IPS DF 6.9 (cell line): Measurements from ENCODE around the gene ZNRF1.
A peak's percentile ranks its signal among the peaks of the same experiment; 100 is the strongest.

Experiments
- DNase-seq: peaks from one replicate; pipeline ENCODE4 v3.0.0-alpha.2; 2013; ENCODE audit warnings: low read depth, low spot score
- H3K27ac ChIP-seq: one replicate; pipeline ENCODE4 v1.5.1; 2013; ENCODE audit warnings: low read length, control low read depth
- H3K27me3 ChIP-seq: 2 replicates; pipeline ENCODE4 v1.6.1; 2013; ENCODE audit warnings: mild to moderate bottlenecking, low read length; ENCODE audit not compliant: control insufficient read depth, insufficient read depth
- H3K36me3 ChIP-seq: 2 replicates; pipeline ENCODE4 v1.6.1; 2013; ENCODE audit warnings: low read length; ENCODE audit not compliant: control insufficient read depth, insufficient read depth
- H3K4me1 ChIP-seq: 2 replicates; pipeline ENCODE4 v1.6.1; 2013; ENCODE audit warnings: low read length; ENCODE audit not compliant: control insufficient read depth, insufficient read depth
- H3K4me3 ChIP-seq: 2 replicates; pipeline ENCODE4 v1.5.1; 2013; ENCODE audit warnings: mild to moderate bottlenecking, low read length
- H3K9me3 ChIP-seq: 2 replicates; pipeline ENCODE4 v1.6.1; 2013; ENCODE audit warnings: low read length, inconsistent platforms; ENCODE audit not compliant: control insufficient read depth, insufficient read depth
- WGBS: extraction: QIAGEN DNeasy Blood & Tissue Kit; methylation state at CpG from one replicate; pipeline ENCODE4 v1.1.7; 2013; ENCODE audit warnings: mixed read lengths, missing lambda C conversion rate; ENCODE audit not compliant: insufficient read length, insufficient coverage; 5-methylcytosine and 5-hydroxymethylcytosine counted together

ZNRF1 gene

DNA sequence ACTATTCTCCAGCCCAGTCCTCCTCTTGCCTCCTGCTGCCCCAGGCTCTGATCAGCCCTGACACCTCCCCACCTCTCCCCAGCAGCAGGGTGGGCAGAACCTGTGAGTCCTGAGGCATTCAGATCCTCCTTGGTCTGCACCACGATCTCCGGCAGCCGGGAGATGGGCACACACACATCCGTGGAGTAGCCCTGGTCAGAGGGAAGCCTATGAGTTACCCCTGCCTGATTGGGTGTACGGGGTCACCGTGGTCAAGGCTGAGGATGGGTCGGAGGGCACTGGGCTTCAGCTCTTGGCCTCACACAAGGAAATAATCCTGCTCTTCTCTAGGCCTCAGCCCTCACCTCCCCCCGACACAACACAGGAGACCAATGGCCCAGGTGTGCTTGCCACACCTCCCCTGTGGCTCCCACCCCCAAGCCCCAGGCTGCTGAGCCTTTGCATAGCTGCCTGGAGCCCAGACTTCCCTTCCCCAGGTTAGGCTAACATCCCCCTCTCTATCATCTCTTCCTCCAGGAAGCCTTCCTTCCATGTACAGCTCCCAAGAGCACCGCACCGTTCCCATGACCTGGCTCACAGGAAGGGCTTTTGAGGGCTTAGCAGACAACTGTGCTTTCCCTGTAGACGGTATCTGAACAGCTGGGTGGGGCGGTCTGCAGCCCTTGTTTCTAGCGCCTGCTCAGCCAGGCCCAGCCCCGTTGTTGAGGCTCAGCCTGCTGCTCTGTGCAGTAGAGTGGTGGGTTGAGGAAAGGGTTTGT is 114.1 kb downstream of the ZNRF1 start:
- H3K4me1 ChIP-seq, result peaks cover 12% of the 10 kb centered on the region
- H3K27me3 ChIP-seq, result no peaks in the 10 kb centered on the region
- no CpG with 5 or more reads among the region's 14 CpGs for WGBS
- no peak for DNase-seq
- peaks cover 5% of the 10 kb centered on the region; the same call in 1 of the 2 replicates for H3K36me3 ChIP-seq
- no peak overlapping the region for H3K4me3 ChIP-seq
- H3K9me3 ChIP-seq, result no peaks in the 10 kb centered on the region
- no peak overlapping the region for H3K27ac ChIP-seq

DNA sequence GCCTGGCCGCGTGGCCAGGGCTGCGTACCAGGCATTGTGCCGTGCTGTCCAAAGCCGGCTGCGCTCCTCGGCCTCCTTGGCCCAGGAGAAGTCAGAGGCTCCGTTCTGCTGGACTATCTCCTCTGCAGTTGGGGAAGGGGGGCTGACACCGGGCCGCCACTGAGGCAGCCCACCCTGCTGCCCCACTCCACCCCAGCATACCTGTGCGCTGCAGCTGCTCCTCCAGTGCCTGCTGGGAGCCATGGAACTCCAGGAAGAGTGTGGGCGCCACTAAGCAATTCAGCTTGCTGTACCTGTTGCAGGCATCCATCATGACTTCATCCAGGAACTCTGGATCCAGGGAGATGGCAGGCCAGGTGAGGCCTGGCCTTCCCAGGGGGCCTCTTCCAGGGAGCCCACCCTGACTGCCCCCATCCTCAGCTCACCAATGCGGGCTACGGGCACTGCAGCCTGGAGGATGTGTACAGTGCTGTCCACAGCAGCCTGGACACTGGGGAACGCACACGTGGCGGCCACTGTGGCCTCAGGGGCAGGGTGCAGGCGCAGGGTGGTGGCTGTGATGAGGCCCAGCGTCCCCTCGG is 114.8 kb downstream of the ZNRF1 start:
- Histone ChIP-seq H3K4me1 (peaks cover 15% of the 10 kb centered on the region), H3K36me3 (peaks cover 5% of the 10 kb centered on the region; the same call in 1 of the 2 replicates), H3K4me3 (no peak overlapping the region), H3K27me3 (no peaks in the 10 kb centered on the region), H3K9me3 (no peaks in the 10 kb centered on the region), H3K27ac (no peak overlapping the region)
- DNase-seq, result no peak
- no CpG with 5 or more reads among the region's 20 CpGs for WGBS

DNA sequence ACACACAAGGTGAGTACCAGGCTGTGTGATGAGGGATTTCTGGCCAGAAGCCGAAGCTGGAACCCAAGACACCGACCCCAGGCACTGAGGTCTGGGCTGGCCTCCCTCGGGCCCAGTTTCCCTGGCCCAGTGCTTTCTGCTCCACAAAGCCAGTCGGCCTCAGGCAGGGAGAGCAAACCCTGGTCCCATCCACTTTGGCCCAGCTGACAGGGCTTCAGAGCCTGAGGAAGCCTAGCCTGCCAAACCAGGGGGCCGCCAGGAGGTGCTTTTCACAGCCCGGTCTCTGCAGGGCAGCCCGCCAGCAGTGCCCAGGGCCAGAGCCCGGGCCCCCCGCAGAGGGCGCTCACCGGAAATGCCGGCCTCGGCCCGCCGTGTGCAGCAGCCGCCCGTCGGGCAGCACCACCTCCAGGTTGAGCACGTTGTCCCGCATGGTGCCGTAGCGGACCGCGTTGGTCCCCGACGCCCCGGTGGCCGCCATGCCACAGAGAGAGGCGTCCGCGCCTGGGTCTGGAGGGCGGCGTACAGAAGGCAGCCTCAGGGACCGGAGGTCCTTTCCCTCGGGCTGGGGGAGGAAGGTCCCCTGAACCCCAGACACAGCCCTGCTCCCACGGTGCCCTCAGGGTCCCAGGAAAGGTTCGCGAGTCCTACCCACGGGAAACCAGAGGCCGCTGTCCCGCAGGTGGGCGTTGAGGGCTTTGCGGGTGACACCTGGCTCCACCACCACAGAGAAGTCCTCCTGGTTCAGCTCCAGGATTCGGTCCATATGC is 115.5 kb downstream of the ZNRF1 start:
- Histone ChIP-seq H3K4me1 (peaks cover 16% of the 10 kb centered on the region), H3K9me3 (no peaks in the 10 kb centered on the region)
- no CpG with 5 or more reads among the region's 44 CpGs for WGBS

DNA sequence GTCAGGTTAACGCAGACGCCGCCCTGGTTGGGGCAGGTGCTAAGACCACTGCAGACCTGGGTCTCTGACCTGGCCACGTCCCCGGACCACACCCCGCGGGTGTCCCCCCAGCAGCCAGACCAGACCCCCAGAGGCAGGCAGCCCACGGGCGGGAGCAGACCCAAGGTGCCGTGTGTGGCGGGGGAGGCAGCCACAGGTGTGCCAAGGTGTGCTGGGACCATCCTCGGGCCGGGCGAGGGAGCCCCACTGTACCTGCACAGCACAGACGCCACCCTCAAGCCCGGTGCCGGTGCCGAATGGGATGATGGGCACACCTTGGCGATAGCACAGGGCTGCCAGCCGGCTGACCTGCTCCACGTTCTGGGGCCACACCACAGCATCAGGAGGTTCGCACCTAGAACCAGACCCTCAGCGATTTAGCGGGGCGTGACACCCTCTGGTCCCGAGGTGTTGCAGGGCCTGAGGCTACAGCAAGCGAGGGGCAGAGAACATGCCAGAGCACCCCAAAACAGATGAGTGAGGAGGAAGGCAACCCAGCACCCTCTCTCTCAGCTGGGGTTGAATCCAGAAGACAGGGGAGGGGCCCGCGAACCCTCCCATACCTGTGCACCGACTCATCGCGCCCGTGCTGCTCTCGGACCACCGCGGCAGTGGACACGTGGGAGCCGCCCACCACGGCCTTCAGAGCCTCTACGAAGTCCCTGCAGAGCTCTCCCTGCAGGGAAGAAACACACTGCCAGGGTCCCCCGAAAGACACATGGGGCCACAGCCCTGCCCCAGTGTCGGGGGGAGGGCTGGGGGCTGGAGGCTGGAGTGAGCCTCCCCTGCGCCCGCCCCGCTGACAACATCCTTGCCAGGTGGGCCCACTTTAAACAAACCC is 116.4 kb downstream of the ZNRF1 start:
- WGBS, result no CpG with 5 or more reads among the region's 45 CpGs
- Histone ChIP-seq H3K4me3 (no peak overlapping the region), H3K27ac (no peak overlapping the region), H3K36me3 (peaks cover 5% of the 10 kb centered on the region; the same call in 1 of the 2 replicates), H3K4me1 (peaks cover 16% of the 10 kb centered on the region), H3K9me3 (no peaks in the 10 kb centered on the region), H3K27me3 (no peaks in the 10 kb centered on the region)
- no peak for DNase-seq

More for the DNA sequence above, 115.5 kb downstream of the ZNRF1 start:
- no peak overlapping the region for H3K4me3 ChIP-seq
- no peak overlapping the region for H3K27ac ChIP-seq
- H3K27me3 ChIP-seq, result no peaks in the 10 kb centered on the region
- peaks cover 5% of the 10 kb centered on the region; the same call in 1 of the 2 replicates for H3K36me3 ChIP-seq
- DNase-seq, result no peak

DNA sequence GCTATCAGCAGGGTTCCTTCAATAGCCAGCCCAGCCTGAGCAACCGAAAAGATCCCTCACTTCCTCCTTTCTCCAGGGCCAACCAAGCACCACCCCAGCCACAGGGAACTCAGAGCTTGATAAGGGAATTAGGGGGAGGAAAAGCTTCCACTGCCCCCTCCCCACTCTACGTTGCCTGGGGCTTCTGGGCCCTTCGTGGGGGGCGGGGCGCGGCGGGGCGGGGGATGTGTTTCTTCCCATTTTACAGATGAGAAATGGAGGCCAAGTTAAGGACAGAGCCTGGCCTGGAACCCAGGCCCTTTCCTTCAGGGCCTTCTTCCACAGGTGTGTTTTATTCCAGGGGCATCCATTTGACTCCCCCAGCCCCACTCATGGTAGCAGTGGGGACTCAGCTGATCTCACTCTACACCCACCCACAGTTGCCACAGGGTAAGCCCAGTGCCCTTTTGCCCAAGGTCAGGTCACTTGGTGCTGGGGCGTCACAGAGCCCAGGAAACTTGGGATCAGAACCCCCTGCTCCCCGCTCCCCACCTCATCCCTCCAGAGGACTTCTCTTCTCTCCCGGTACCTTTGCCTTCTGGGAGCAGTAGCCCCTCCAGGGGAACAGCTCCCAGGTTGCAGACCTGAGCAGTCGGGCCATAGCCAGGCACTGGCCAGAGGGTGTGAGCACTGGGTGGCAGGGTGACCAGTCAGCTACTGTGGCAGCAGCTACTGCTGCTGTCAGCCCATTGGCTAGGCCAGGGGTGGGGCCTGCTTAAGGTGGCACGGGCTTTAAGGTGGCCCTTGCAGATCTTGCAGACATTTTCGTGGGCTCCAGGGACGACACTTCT is 117.5 kb downstream of the ZNRF1 start, which contains the start of gene LDHD:
Gene LDHD, minus strand, starts transcription at position 700 of the 830 bp plus-strand sequence. Its CDS starts 60 bp downstream, at position 640.
- H3K27me3 ChIP-seq, result no peaks in the 10 kb centered on the region
- no peak within 1 kb of the TSS for H3K27ac ChIP-seq
- no peak for DNase-seq
- peaks cover 5% of the 10 kb centered on the region; the same call in 1 of the 2 replicates for H3K36me3 ChIP-seq
- peak within 1 kb of the TSS; percentile 3; the same call in 1 of the 2 replicates for H3K4me3 ChIP-seq
- H3K9me3 ChIP-seq, result no peaks in the 10 kb centered on the region
- no CpG with 5 or more reads among the region's 15 CpGs for WGBS
- peaks cover 12% of the 10 kb centered on the region for H3K4me1 ChIP-seq

DNA sequence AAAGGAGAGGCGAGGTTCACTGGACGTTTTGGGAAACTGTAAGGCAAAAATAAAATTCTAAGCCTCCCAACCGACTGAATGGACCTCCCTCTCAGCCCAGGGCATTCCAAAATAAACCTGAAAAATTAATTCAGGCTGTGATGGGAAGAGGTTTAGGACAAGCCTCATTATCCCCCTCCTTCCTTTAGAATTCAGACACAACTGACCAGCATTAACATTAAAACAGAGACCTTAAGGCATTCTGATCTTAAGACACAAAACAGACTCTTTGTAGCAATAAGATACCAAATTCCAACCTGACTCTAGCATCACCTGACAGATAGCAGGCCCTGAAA is 118.1 kb downstream of the ZNRF1 start:
- H3K4me1 ChIP-seq, result peaks cover 12% of the 10 kb centered on the region
- WGBS, result no CpG with 5 or more reads among the region's 3 CpGs

DNA sequence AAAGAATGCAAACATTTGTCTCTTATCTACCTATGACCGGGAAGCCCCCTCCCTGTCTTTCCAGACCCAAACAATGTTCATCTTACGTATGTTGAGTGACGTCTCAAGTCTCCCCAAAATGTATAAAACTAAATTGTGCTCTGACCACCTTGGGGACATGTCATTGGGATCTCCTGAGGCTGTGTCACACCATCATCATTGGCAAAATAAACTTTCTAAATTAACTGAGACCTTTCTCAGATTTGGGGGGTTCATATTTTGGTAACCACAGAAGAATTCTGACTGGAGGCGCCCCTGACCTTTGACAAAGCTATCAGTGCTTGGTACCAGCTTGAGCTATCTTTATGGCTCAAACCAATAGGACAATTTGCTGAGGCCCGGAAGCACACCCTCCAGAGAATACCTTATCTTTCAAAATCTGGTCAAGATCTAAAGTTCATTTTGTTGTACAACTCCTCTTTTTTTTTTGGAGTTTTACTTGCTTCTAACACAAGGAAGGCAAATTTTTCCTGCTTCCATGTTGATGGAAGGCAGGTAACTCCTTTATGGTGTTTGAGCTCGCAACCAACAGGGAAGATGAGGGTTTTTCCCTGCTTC is 120.2 kb downstream of the ZNRF1 start:
- DNase-seq, result no peak
- Histone ChIP-seq H3K9me3 (peaks cover 3% of the 10 kb centered on the region), H3K27me3 (no peaks in the 10 kb centered on the region), H3K36me3 (no peaks in the 10 kb centered on the region; the same call in 1 of the 2 replicates), H3K27ac (no peak overlapping the region), H3K4me1 (peaks cover 6% of the 10 kb centered on the region), H3K4me3 (no peak overlapping the region)
- no CpG with 5 or more reads among the region's 6 CpGs for WGBS

More for the DNA sequence above, 118.1 kb downstream of the ZNRF1 start:
- Histone ChIP-seq H3K27ac (no peak overlapping the region), H3K4me3 (no peak overlapping the region), H3K36me3 (peaks cover 5% of the 10 kb centered on the region; the same call in 1 of the 2 replicates), H3K9me3 (no peaks in the 10 kb centered on the region), H3K27me3 (no peaks in the 10 kb centered on the region)
- DNase-seq, result no peak

DNA sequence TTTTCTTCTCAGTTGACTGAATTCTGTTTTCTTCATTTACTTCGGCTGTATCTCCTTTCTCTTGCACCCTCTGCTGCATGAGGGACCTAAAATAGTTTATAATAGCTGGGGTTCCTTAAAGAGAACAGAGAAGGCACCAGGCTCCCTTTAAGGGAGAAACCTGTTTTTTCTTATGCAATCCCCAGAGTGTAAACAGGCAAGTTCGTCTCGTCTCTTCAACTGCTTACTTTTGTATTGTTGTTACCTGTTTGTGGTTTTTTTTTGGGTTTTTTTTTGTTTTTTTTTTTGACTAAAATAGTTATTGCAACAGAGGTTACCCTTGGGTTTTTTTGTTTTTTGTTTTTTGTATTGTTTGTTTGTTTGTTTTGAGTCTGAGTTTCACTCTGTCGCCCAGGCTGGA is 121.4 kb downstream of the ZNRF1 start:
- no CpG with 5 or more reads among the region's 4 CpGs for WGBS
- DNase-seq, result no peak

DNA sequence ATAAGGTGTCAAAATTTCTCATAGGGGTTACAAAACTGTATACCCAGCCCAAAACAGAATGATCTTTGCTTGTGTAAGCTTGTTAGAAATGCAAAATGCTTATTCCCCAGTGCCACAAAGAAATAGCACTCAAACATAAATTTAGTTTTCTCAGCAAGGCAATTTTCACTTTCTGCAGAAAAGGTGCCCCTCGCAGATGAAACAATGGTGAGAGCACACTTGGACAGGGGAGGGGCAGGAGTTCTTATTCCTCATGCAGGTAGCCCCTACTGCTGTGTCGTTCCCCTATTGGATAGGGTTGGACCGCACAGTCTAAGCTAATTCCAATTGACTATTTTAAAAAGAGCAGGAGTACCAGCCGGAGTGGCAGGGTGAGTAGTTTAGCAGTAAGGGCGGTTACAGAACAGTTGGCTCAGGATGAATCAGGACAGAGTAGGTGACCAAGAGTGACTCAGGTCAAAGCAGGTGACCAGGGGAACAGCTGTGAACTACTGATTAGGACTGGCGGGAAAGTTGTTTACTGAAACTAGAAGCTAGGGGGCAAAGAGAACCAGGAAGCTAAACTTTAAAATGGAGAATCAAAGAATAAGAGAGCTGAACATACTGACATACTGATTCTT is 123.2 kb downstream of the ZNRF1 start:
- no CpG with 5 or more reads among the region's 6 CpGs for WGBS

More for the DNA sequence above, 121.4 kb downstream of the ZNRF1 start:
- no peaks in the 10 kb centered on the region for H3K36me3 ChIP-seq
- H3K9me3 ChIP-seq, result peaks cover 3% of the 10 kb centered on the region
- no peaks in the 10 kb centered on the region for H3K27me3 ChIP-seq
- no peak overlapping the region for H3K27ac ChIP-seq
- peaks cover 5% of the 10 kb centered on the region for H3K4me1 ChIP-seq
- no peak overlapping the region for H3K4me3 ChIP-seq

More for the DNA sequence above, 123.2 kb downstream of the ZNRF1 start:
- Histone ChIP-seq H3K9me3 (peaks cover 3% of the 10 kb centered on the region), H3K4me1 (peaks cover 4% of the 10 kb centered on the region), H3K4me3 (no peak overlapping the region), H3K27me3 (no peaks in the 10 kb centered on the region), H3K27ac (no peak overlapping the region), H3K36me3 (no peaks in the 10 kb centered on the region)
- DNase-seq, result no peak
